Activated T-helper 9 cell treated with anti-CD3 and anti-CD28 coated beads, Interleukin-2, amount 50 U/mL, for 16 hours (primary cell): ENCODE data around the gene CCNL2.

Experiments
- DNase-seq: peaks from one replicate; pipeline ENCODE4 v3.0.0-alpha.2; 2020; ENCODE audit warnings: low read depth

CCNL2 gene

GRCh38 chr1:1341549-1342021 lies 57.5 kb downstream of the CCNL2 start:
- DNase-seq, result no peak

GRCh38 chr1:1340791-1341548 lies 58.2 kb downstream of the CCNL2 start:
- DNase-seq, result no peak

- DNase-seq, result no peak
Observed at GRCh38 chr1:1340185-1340584, 59.0 kb downstream of the CCNL2 start.

GRCh38 chr1:1338278-1338677 lies 60.9 kb downstream of the CCNL2 start:
- no peak for DNase-seq

- DNase-seq, result no peak
Observed at GRCh38 chr1:1337793-1338147, 61.4 kb downstream of the CCNL2 start.

- no peak for DNase-seq
Observed at GRCh38 chr1:1336931-1337792, 62.0 kb downstream of the CCNL2 start.

- no peak for DNase-seq
Observed at GRCh38 chr1:1336446-1336845, 62.7 kb downstream of the CCNL2 start.

- no peak for DNase-seq
Observed at GRCh38 chr1:1335792-1336248, 63.3 kb downstream of the CCNL2 start.
